Effector memory CD8-positive, alpha-beta T cell (primary cell): ENCODE results near the gene BRD1.

Experiments used
- ATAC-seq: fragments of 150-1000 bp; cut with Tn5 transposase; replicated peaks from 2 replicates; pipeline ENCODE4 v1.10.0; 2021; ENCODE audit warnings: mild to moderate bottlenecking, moderate library complexity
- DNase-seq, 3 experiments: peaks; one replicate each; pipeline ENCODE4 v3.0.0; 2021
- H3K27ac Mint-ChIP-seq, 2 donors: one replicate each; pipeline ENCODE4 v1.8.0; 2022; ENCODE audit warnings: mild to moderate bottlenecking in 2 of 2, mixed read lengths in 2 of 2, moderate library complexity in 2 of 2
- H3K27me3 Mint-ChIP-seq, 2 donors: one replicate each; pipeline ENCODE4 v1.8.0; 2022; ENCODE audit warnings: mixed read lengths in 2 of 2
- H3K36me3 Mint-ChIP-seq: one replicate; pipeline ENCODE4 v1.8.0; 2022; ENCODE audit warnings: mild to moderate bottlenecking, moderate library complexity, mixed read lengths; ENCODE audit not compliant: insufficient read depth
- H3K4me1 Mint-ChIP-seq, 2 donors: one replicate each; pipeline ENCODE4 v1.8.0; 2022; ENCODE audit warnings: low read depth in 2 of 2, mixed read lengths in 2 of 2
- H3K4me3 Mint-ChIP-seq, 2 donors: one replicate each; pipeline ENCODE4 v1.8.0; 2022; ENCODE audit warnings: mild to moderate bottlenecking in 2 of 2, mixed read lengths in 2 of 2, moderate library complexity in 2 of 2
- H3K9me3 Mint-ChIP-seq, 2 donors: one replicate each; pipeline ENCODE4 v1.8.0; 2022; ENCODE audit warnings: mixed read lengths in 2 of 2

The BRD1 gene

DNA sequence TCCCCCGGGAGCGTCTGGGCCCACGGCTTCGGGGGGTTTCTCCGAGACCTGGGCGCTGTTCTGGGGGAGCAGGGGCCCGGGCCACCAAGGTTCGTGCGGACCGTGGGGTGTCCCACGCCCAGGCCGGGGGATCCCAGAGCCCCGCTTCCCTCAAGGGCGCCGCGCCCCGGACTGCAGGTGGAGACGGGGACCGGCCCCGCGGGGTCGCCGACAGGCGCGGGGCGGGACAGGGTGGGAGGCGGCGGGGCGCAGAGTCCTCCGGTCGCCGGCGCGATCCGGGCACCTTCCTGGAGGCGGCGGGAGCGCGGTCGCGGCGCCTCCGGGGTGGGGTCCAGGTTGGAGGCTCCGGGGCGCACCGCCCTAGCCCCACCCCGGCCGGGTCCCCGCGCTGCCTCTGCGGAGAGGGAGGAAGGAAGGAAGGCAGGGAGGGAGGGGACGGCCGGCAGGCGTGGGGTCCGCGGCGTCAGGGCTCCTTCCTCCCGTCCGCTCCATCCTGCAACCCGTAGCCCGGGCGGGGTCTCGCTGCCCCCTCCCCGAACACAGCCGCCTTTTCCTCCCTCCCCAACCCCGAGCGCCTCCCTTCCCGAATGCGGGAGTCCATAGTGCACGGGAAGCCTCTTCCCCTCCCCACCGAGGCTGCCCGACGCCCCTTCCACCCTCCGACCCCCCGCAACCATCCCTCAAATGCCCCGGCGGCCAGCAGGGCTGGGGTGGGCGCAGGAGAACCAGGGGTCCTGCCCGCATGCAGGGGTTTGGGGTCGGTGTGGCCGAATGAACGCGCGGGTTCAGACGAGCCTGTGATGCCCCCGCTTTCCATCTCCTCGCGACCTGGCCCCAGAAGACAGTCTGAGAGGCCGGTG, 21.7 kb upstream of the BRD1 start:
- H3K36me3 Mint-ChIP-seq = peaks cover 8% of the 10 kb centered on the region
- H3K27ac Mint-ChIP-seq = peak overlapping the region in 1 of 2 donors; percentile 26
- DNase-seq (no peak), ATAC-seq (no peak)
- H3K27me3 Mint-ChIP-seq = peaks cover 0 to 7% of the 10 kb centered on the region in 2 donors
- peak overlapping the region; percentile 52 to 69 for H3K4me3 Mint-ChIP-seq
- H3K9me3 Mint-ChIP-seq = no peaks in the 10 kb centered on the region
- peaks cover 5 to 16% of the 10 kb centered on the region in 2 donors for H3K4me1 Mint-ChIP-seq

DNA sequence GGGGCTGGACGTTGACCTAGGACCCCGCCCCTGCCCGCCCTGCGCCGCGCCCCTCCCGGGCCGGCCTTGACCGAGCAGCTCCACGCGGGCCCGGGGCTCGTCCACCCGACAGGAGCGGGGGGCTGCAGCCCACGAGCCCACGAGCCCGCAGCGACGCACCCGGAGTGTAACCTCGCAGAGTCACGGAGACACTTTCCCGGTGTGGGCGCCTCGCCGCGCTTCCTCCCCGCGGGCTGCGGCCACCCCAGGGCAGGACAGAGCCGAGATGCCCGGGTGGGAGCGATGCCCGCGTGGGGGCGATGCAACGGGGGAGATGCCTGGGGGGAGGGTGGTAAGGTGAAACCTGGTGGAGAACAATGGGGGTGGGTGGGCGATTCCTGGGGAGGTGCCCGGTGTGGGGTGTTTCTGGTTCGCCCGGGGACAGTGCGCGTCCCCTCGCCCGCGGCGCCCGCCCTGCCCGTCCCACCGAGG, 21.1 kb upstream of the BRD1 start:
- no peaks in the 10 kb centered on the region for H3K9me3 Mint-ChIP-seq
- H3K27ac Mint-ChIP-seq = no peak overlapping the region
- H3K36me3 Mint-ChIP-seq = peaks cover 5% of the 10 kb centered on the region
- DNase-seq = no peak
- H3K27me3 Mint-ChIP-seq = peaks cover 0 to 7% of the 10 kb centered on the region in 2 donors
- H3K4me3 Mint-ChIP-seq = peak overlapping the region; percentile 47 to 52
- peaks cover 3 to 15% of the 10 kb centered on the region in 2 donors for H3K4me1 Mint-ChIP-seq
- ATAC-seq = no peak

DNA sequence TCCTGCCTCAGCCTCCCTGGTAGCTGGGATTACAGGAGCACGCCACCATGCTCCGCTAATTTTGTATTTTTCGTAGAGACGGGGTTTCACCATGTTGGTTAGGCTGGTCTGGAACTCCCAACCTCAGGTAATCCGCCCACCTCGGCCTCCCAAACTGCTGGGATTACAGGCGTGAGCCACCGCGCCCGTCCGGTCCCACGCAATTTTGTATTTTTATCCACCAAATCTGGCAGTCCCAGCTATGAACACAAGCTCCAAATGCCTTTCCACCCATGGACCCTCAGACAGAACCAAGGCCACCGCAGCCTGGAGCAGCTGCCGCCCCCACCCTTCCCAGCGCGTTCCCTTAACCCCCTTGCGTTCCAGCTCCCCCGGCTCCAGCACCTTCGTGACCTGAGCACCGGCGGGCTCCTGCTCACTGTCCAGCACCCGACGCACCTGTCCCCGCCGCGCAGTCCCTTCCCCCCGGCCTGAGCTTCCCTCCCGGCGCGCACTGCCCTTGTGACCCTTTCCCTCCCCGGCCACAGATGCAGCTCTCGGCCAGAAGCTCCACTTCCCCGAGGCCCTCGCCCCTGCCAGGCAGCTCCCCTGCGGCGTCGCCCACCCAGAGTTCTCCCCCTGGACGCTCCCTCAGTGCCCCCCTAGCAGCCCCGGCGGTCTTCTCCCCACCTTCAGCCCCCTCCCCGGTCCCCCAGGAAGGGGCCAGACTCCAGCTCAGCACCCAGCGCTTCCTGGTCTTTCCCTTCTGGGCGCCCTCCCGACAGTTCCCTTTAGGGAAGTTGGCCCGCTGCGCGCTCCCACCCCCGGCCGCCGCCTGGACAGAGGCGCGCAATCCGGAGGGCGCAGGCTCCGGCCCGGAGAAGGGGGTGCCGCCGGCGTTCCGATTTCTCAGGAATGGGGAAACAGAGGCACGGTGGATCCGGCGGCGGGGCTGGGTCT, 20.3 kb upstream of the BRD1 start:
- Mint-ChIP-seq H3K9me3 (no peaks in the 10 kb centered on the region), H3K4me1 (peaks cover 3 to 15% of the 10 kb centered on the region in 2 donors), H3K4me3 (peak overlapping the region; percentile 44 to 47), H3K36me3 (peaks cover 8% of the 10 kb centered on the region), H3K27me3 (peaks cover 0 to 7% of the 10 kb centered on the region in 2 donors), H3K27ac (no peak overlapping the region)
- ATAC-seq = no peak
- no peak for DNase-seq

DNA sequence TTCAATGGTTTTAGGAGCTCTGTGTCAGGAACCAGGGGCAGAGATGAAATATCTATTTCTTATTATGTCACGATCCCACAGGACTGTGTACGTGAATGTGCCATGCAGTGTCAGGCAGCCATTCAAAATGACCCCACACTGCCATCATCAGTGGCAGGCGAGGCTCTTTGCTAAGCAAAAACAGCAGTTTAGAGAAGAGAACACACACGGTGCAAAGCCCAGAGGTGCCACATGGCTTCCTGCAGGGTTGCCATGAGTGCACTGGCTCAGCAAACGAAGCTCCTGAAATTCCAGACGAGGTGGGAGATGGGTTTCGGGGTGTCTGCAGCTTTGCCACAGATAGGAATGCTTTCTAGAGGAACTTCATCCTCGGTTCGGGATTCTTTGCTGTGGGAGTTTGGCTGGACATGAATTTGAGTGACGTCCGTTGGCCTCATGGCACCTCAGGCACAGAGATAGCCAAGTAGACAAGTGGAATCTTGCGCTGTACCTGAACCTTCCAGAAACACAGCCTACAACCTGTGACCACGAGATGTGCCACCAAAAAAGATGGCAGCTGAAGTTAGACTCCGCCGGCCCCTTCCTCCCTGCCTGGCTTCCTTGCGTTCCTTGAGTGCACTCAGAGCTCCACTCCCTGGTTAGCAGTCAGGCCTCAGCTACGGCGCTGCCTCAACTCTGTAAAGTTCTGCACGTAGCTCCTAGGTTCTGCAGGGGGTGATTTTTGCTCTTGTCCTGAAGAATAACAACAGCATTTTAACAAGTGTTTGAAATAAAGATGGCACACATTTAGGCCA, 18.2 kb upstream of the BRD1 start:
- H3K27me3 Mint-ChIP-seq = peaks cover 0 to 7% of the 10 kb centered on the region in 2 donors

DNA sequence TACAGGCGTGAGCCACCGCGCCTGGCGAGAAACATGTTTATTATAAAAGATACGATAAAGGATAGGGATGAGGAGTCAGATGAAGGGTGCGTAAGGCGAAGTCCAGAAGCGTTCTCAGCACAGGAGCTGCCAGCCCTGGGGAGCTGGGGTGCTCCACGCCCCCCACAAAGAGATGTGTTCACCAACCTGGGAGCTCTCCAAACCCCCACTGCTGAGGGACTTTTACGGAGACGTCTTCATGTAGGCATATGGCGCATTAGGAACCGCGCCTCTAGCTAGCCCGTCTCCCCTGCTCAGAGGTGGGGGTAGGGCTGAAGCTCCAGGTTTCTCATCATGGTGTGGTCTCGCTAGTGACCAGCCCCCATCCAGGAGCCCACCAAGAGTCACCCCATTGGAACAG, 17.6 kb upstream of the BRD1 start:
- Mint-ChIP-seq H3K27me3 (peaks cover 0 to under 1% of the 10 kb centered on the region in 2 donors), H3K36me3 (peaks cover 5% of the 10 kb centered on the region), H3K27ac (no peak overlapping the region), H3K4me3 (no peak overlapping the region), H3K9me3 (no peaks in the 10 kb centered on the region), H3K4me1 (peaks cover 0 to 1% of the 10 kb centered on the region in 2 donors)
- DNase-seq (no peak), ATAC-seq (no peak)

More for the DNA sequence above, 18.2 kb upstream of the BRD1 start:
- DNase-seq = no peak
- H3K9me3 Mint-ChIP-seq = no peaks in the 10 kb centered on the region
- no peak overlapping the region for H3K4me3 Mint-ChIP-seq
- H3K4me1 Mint-ChIP-seq = peaks cover 0 to 6% of the 10 kb centered on the region in 2 donors
- peaks cover 8% of the 10 kb centered on the region for H3K36me3 Mint-ChIP-seq
- ATAC-seq = no peak
- H3K27ac Mint-ChIP-seq = peak overlapping the region in 1 of 2 donors; percentile 10

DNA sequence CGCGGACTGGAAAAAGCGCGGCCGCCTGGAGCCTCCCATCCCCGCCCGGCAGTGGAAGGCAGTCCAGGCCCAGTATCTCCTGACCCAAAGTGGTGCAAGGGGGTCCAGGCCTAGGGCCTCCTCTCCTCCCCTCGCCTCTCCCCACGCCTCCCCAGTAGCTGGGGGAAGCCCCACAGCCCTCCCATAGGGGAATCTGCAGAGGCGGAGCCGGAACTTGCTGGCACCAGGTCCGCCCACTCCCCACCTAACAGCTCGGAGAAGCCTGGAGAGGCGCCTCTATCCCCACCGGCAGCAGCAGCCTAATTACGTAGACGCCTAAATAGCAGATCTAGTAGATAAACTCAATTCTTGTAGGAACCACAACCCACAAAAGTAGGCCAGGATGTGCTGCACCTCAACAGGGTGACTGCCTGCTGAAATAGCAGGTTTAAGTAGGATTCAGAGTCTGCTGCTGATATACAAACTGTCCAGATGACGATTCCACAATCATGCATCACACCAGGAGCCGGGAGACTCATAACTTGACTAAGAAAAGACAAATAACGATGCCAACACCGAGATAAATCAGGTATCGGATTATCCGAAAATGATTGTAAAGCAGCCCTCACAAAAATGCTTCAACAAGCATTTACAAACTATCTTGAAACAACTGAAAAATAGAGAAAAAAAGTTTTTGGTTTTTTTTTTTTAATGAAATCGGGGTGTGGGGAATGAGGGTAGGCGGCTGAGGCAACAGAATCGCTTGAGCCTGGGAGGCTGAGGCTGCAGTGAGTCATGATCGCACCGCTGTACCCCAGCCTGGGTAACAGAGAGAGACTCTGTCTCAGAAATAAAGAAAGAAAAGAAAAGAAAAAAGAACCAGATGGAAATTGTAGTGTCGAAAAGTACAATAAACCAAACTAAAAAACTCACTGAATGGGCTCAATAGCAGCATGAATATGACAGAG, 11.4 kb upstream of the BRD1 start:
- peak; percentile 86 to 89 (median 88) for DNase-seq
- peaks cover 11 to 14% of the 10 kb centered on the region in 2 donors for H3K4me1 Mint-ChIP-seq
- no peaks in the 10 kb centered on the region for H3K27me3 Mint-ChIP-seq
- H3K36me3 Mint-ChIP-seq = peaks cover 11% of the 10 kb centered on the region
- H3K9me3 Mint-ChIP-seq = no peaks in the 10 kb centered on the region
- ATAC-seq = peak; percentile 92
- peak overlapping the region; percentile 64 to 75 for H3K4me3 Mint-ChIP-seq
- H3K27ac Mint-ChIP-seq = peak overlapping the region; percentile 83 to 91

DNA sequence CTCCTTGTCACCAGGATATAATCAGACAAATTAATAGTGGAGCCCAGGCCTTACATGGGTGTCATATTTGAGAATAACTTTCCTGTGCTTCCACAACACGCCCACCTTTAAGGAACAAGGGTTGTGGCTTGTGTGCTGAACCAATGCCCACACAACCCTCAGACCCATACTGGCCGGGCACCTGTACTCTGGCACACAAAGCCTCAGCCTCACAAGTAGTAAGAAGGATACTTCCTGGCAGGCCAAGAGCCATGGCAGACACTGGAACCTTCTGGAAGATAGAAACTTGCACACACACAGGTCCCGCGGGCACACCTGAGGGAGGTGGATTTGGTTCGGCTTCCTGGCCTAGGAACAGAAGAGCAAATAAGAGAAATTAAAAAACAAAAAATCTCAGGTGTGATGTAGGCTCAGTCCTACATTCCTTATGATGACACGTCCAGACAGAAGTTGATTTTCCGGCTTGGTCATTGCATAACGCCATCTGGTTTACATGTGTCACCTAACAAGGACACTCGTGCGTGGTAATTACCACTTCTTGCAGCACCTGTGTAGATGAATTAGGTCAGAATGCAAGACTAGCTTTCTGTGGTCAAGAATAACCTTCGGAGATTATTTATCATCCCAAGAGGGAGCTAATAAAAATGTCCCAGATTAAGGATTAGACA, 5.8 kb upstream of the BRD1 start:
- Mint-ChIP-seq H3K36me3 (peaks cover 8% of the 10 kb centered on the region), H3K27me3 (no peaks in the 10 kb centered on the region), H3K27ac (no peak overlapping the region), H3K4me1 (peaks cover 3 to 5% of the 10 kb centered on the region in 2 donors), H3K9me3 (no peaks in the 10 kb centered on the region), H3K4me3 (no peak overlapping the region)
- DNase-seq = no peak
- ATAC-seq = no peak

DNA sequence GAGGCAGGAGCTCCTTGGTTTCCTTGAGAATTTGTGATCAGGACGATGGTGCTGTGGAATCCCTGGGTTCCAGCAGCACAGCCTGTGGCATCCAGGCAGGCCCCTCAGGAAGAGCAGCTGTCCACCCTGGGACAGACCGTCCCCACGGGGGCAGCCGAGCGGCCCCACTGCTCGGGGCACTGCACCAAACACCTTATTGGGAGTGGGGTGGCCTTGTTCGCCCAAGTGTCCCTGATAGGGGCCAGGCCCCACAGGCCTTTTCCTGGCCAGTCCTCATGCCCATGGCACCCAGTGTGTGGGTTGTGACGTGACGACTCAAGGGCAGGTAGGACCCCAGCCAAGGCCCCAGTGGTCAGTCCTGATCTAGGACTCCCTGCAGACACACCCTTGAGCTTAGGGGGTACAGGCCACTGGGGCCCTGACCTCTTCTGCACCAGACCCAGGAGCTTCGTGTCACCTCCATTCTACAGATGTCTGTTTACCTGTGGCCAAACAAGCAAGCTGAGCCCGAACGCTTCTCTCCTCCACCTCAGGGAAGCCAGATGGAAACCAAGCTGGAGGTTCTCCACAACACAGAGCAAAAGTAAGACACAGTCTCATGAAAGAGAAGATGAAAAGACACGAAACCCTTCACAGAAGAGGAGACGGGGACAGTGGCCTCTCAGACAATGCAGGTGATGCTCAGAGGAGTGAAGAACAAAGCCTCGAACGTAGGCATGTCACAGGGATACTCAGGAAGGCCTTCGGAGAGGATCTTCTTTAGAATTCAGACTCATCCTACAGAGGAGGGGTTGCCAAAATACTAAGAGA, 1.6 kb upstream of the BRD1 start:
- H3K27me3 Mint-ChIP-seq = no peaks in the 10 kb centered on the region
- peaks cover 26% of the 10 kb centered on the region for H3K36me3 Mint-ChIP-seq
- no peaks in the 10 kb centered on the region for H3K9me3 Mint-ChIP-seq
- peak overlapping the region; percentile 25 to 55 for H3K27ac Mint-ChIP-seq
- ATAC-seq = no peak
- peaks cover 21 to 24% of the 10 kb centered on the region in 2 donors for H3K4me1 Mint-ChIP-seq
- peak overlapping the region; percentile 41 to 55 for H3K4me3 Mint-ChIP-seq
- DNase-seq = no peak

DNA sequence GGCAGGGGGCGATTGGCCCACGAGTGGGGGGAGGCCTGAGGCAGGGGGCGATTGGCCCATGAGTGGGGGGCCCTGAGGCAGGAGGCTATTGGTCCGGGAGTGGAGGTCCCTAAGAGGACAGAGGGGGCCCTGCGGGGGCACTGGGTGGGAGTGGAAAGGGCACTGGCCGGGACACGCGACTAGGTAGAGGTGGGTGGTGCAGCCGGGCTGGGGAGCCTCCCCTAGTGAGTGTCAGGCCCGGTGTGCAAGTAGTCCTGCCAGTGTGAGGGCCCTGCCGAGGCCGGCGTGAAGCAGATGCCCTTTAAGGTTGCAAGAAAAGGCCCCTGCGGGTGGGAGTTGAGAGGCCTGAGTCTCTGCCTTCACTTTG, 909 bp upstream of the BRD1 start:
- Mint-ChIP-seq H3K27ac (peak overlapping the region; percentile 55 to 87), H3K4me1 (peaks cover 27 to 31% of the 10 kb centered on the region in 2 donors), H3K27me3 (no peaks in the 10 kb centered on the region), H3K36me3 (peaks cover 33% of the 10 kb centered on the region), H3K9me3 (no peaks in the 10 kb centered on the region), H3K4me3 (peak overlapping the region; percentile 41 to 55)
- ATAC-seq (no peak), DNase-seq (no peak)

DNA sequence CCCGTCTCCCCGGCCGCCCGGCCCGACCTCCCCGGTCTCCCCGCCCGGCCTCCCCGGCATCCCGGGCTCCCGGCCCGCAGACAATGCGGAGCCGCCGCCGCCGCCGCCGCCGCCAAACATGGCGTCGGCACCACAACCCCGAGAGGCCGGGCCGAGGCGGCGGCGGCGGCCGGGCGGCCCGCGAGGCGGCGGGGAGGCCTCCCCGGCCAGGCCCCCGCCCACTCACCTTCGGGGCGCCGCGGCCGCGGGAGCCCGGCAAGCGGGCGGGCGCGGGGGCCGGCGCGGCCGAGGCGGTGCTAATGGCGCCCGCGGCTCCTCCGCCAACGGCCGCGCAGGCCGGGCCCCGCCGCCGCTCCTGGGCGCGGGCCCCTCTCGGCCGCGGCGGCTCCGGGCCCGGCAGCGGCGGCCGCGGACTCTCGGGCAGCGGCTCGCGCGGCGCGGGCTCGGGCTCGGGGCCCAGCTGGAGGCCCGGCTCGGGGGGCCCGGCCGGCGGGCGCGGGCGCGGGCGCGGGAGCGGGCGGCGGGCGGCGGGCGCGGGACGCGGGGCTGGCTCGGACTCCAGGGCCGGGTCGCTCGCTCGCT, 311 bp downstream of the BRD1 start:
- H3K9me3 Mint-ChIP-seq = no peaks in the 10 kb centered on the region

More for the DNA sequence above, 311 bp downstream of the BRD1 start:
- H3K27me3 Mint-ChIP-seq = no peaks in the 10 kb centered on the region
- H3K4me3 Mint-ChIP-seq = peak overlapping the region; percentile 89 to 96
- ATAC-seq (peak; percentile 35), DNase-seq (no peak)
- peak overlapping the region in 1 of 2 donors; percentile 87 for H3K27ac Mint-ChIP-seq
- H3K4me1 Mint-ChIP-seq = peaks cover 29 to 34% of the 10 kb centered on the region in 2 donors
- H3K36me3 Mint-ChIP-seq = peaks cover 40% of the 10 kb centered on the region
